Activated CD8-positive, alpha-beta T cell treated with anti-CD3 and anti-CD28 coated beads for 36 hours (primary cell): Measurements from ENCODE around the gene MDM1. TPM values are rescaled to one million over a fixed set of nuclear protein-coding genes. Genes with fewer than 3 reads are reported as not detected.

Experiments
- ATAC-seq: fragments of 200-7000 bp; cut with Tn5 transposase; one replicate; pipeline ENCODE4 v1.10.0; 2021; ENCODE audit warnings: mild to moderate bottlenecking, moderate library complexity
- CTCF ChIA-PET: fragments of 350-600 bp; sonication (Branson Sonifier 250); formaldehyde crosslinking; loops from one replicate; lab custom pipeline; 2021; ENCODE audit warnings: antibody characterized with exemption; lab: Charles Lee
- POLR2A ChIA-PET: fragments of 350-600 bp; sonication (Branson Sonifier 250); formaldehyde crosslinking; loops from one replicate; lab custom pipeline; 2021; ENCODE audit warnings: antibody characterized with exemption; lab: Charles Lee
- DNase-seq: peaks from one replicate; pipeline ENCODE4 v3.0.0-alpha.2; 2020
- H3K27ac Mint-ChIP-seq: one replicate; pipeline ENCODE4 v1.8.0; 2021; ENCODE audit warnings: mild to moderate bottlenecking, mixed read lengths
- H3K27me3 Mint-ChIP-seq: one replicate; pipeline ENCODE4 v1.8.0; 2021; ENCODE audit warnings: mixed read lengths
- H3K36me3 Mint-ChIP-seq: one replicate; pipeline ENCODE4 v1.8.0; 2021; ENCODE audit warnings: low read depth, mixed read lengths
- H3K4me1 Mint-ChIP-seq: one replicate; pipeline ENCODE4 v1.8.0; 2021; ENCODE audit warnings: low read depth, mixed read lengths
- H3K4me3 Mint-ChIP-seq: one replicate; pipeline ENCODE4 v1.8.0; 2021; ENCODE audit warnings: mild to moderate bottlenecking, moderate library complexity, mixed read lengths
- H3K9me3 Mint-ChIP-seq: one replicate; pipeline ENCODE4 v1.8.0; 2021; ENCODE audit warnings: mixed read lengths
- CTCF ChIP-seq: fragments of 200-600 bp; IDR thresholded peaks from one replicate; pipeline ENCODE4 v1.8.0; 2022; ENCODE audit warnings: antibody characterized with exemption, mild to moderate bottlenecking
- intact Hi-C: fragments of 100-400 bp; cut with micrococcal nuclease; formaldehyde crosslinking; loops from one replicate; pipeline ENCODE4 v1.10.0; 2022
- total RNA-seq, 2 experiments: library from RNA; stranded (reverse); gene quantifications; one replicate each; pipeline ENCODE4 v1.2.3, GENCODE V29; 2021

The MDM1 gene
- total RNA-seq, 2 experiments from 2014 or later, result 15.4 to 17.9 TPM

GRCh38 chr12:68246350-68246749 is 85.8 kb downstream of the MDM1 start:
- intact Hi-C loops, result no loop called here
- Mint-ChIP-seq H3K4me3 (no peak overlapping the region), H3K27ac (no peak overlapping the region), H3K9me3 (peaks cover 7% of the 10 kb centered on the region), H3K4me1 (peaks cover 14% of the 10 kb centered on the region), H3K36me3 (no peaks in the 10 kb centered on the region), H3K27me3 (peaks cover 3% of the 10 kb centered on the region)
- POLR2A ChIA-PET, result interaction anchor here (0.9 kb wide), 1 partner anchor 156 kb away, joined by 3 read pairs; no protein-coding TSS in a partner anchor
- CTCF ChIA-PET, result no interaction called here
- TF ChIP-seq CTCF, result no peak
- ATAC-seq, result no peak
- no peak for DNase-seq

- POLR2A ChIA-PET, result no interaction called here
- Mint-ChIP-seq H3K27ac (no peak overlapping the region), H3K36me3 (no peaks in the 10 kb centered on the region), H3K27me3 (peaks cover 3% of the 10 kb centered on the region), H3K4me3 (no peak overlapping the region), H3K9me3 (peaks cover 7% of the 10 kb centered on the region), H3K4me1 (peaks cover 24% of the 10 kb centered on the region)
- intact Hi-C loops, result no loop called here
- CTCF ChIA-PET, result interaction anchor here (1.0 to 1.9 kb wide), 2 partner anchors 22 to 205 kb away, joined by 3 to 9 read pairs; no protein-coding TSS in a partner anchor
- no peak for TF ChIP-seq CTCF
- ATAC-seq (no peak), DNase-seq (no peak)
Observed at GRCh38 chr12:68245180-68246021, 86.8 kb downstream of the MDM1 start.

Other genes starting within 250 kb of the MDM1 start
- gene IFNG, start 172.6 kb downstream of the MDM1 start, total RNA-seq, result 10 to 100 TPM; 42.7 to 43.6 TPM
- gene IL26, start 106.6 kb downstream of the MDM1 start, total RNA-seq, result not detected
- not detected for gene IL22, start 78.8 kb downstream of the MDM1 start, total RNA-seq